IPS-NIHi7 (cell line): Measurements from ENCODE around the gene TNFRSF8.

Experiments
- DNase-seq: peaks from one replicate; pipeline ENCODE4 v3.0.0; 2012; ENCODE audit warnings: mixed read lengths; ENCODE audit errors: extremely low spot score

TNFRSF8 gene

DNA sequence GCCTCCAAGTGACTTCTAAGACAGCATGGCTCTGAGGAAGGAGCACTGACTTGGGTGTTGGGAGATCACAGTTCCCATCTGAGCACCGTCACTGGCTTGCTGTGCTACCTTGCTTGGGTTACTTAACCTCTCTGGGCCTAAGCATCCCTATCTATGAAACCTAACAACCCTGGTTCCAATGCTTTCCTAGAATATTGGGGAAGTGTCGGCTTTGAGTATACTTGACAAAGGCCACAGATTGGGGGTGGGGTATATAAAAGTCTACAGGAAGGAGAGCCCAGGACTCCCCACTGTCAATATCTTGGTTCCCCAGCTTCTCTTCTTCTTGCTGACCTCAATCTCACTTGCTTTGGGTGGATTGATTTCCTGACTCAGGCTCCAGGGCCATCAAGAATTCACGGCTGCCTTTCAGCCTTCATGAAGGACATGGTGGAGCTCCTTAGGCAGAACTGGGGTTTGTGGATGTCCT is 110.0 kb downstream of the TNFRSF8 start:
- no peak for DNase-seq

DNA sequence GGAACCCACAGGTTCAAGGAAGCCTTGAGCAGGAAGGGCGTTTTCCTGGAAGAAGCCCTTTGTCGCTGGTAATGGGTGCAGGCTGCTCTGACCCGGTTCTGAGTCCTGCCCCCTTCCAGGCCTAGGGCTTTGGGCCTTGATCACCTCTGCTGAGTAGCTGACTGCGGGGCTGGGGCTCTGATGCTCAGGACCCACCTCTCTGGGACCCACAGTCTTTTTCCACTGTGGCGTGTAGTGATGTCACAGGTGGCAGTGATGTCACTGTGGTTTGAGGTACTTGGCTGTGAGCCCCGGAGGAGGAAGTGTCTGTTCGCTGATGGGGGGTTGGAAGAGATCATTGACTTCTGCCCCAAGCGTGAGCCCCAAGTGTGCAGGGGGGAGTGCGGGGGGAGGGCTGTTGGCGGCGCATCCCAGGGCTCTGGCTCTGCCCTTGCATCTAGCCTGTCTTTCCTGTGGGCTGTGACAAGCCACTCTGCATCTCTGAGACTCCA is 110.6 kb downstream of the TNFRSF8 start:
- no peak for DNase-seq

DNA sequence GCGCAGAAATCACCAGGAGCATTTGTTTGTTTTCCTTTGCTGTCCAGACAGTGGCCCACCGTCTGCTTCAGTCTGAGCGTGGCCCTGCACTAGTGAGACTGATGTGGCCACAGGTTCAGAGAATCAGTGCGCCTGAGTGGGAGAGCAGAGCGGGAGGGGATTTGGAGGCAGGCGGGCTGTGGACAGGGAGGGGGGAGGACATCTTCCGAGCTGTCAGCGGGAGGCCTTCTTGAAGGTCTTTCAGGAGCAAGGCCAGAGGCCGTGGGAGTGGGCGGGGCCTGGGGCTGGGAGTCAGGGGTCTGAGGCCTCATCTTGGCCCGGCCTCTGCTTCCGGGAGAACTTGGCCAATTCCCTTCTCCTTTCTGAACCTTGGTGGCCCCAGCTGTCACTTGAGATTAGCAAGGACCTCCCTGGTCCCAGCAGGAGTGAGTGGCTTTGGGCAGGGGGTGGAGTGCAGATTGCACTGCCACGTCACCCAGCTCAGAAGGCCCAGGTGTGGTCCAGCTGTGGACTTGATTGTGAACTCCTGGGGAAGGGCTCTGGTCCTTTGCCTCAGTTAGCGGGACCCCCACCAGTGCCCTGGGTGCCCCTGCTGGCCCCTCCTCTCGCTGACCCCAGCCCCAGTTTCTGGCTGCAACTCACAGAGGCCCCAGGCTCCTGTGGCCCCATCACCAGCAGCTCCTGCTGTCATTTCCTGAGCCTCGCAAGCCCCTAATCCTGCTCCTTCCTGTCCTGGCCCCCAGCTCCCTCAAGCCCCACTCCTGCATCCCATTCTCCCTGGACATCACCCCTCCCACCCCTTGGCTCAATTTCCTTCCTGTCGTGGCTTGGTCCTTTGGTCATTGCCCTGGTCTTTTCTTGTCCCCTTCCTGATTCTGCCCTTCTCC is 112.1 kb downstream of the TNFRSF8 start:
- peak; percentile 64 for DNase-seq

DNA sequence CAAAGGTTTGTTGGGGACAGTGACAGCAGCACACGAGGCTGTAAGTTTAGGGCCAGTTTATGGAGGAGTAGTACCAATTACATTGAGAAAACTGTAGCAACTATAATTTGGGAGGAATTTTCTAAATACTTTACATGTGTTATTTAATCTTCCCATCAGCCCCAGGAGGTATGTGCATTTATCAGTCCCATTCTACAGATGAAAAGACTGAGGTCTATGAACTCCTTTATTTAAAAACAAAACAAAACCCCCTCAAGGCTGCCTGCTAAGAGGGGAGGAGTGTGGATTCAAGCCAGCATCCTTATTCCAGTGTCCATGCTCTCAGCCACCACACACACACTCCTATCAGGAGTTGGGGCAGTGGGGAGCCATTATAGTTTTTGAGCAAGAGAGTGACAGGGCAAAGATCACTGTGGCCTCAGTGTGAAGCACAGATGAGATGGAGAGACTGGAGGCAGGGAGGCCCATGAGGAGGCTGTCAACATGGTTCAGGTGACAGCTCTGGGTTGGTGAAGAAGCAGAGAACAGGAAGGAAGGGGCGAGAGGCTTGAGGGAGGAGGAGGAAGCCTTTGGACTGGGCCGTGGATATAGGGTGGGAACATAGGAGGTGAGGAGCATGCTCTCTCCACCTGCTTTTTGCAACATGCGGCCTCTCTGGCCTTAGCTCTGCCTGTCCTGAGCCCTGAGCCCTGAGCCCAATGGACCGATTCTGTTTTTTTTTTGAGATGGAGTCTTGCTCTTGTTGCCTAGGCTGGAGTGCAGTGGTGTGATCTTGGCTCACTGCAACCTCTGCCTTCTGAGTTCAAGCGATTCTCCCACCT is 113.4 kb downstream of the TNFRSF8 start:
- no peak for DNase-seq

DNA sequence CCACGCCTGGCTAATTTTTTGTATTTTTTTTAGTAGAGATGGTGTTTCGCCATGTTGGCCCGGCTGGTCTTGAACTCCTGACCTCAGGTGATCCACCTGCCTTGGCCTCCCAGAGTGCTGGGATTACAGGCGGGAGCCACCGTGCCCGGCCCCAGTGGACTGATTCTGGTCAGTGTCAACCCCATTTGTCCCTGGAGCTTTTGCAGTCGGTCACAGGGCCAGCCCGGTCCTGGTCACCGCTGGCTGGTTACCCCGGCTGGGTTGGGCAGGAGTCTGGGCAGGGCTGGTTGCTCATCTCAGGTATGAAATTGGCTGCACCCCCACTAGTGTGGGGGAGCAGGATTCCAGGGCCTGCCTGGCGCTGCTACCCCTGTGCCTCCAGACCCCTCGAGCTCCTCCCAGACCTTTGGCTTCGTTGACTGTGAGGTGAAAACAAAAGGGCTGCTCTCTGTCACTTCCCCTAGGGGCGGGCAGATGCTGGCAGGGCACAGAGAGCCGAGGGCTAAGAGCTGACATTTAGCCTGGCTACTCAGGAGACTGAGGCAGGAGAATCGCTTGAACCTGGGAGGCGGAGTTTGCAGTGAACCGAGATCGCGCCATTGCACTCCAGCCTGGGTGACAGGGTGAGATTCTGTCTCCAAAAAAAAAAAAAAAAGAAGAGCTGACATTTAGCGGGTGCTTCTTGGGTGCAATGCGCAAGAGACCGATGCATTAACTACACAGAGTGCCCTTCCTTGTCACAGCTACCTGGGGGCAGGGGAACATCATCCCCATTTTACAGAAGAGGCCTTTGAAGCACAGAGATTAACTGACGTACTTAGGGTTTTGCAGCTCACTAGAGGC is 114.3 kb downstream of the TNFRSF8 start:
- no peak for DNase-seq

DNA sequence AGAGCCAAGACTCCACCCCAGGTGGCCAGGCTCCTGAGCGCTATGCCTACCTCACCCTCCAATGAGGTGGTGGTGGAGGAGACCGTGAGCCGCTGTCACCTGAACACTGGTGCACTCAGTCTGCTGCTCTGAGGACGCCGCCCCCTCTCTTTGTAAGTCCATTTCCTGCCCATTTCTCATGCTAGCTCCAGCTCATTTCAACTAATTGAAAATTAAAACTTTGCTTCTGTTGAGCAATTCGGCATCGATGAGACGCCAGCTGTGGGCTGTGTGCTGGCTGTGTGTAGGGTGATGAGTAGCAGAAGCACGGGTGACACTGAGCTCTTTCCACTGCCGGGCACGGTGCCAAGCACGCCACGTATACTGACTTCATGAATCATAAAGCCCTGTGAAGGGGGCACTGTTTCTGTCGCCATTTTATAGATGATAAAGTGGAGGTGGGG is 114.9 kb downstream of the TNFRSF8 start:
- DNase-seq = no peak

DNA sequence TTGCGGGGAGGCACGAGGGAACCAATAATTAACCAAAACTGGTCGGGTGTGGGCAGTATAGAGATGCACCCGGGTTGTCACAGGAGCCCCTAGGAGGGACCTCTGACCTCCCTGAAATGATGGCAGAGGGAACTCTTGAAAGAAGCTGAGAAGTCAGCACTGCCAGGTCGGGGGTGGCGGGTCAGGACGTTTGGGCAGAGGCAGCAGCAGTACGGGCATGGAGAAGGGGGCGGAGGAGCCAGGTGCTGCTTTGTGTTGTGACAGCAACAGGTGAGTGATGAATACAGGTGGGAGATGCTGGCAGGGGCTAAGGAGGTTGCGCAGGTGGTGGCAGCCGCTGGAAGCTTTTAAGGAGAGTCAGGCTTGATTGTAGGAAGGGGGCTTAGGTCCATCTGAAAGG is 115.4 kb downstream of the TNFRSF8 start:
- no peak for DNase-seq

DNA sequence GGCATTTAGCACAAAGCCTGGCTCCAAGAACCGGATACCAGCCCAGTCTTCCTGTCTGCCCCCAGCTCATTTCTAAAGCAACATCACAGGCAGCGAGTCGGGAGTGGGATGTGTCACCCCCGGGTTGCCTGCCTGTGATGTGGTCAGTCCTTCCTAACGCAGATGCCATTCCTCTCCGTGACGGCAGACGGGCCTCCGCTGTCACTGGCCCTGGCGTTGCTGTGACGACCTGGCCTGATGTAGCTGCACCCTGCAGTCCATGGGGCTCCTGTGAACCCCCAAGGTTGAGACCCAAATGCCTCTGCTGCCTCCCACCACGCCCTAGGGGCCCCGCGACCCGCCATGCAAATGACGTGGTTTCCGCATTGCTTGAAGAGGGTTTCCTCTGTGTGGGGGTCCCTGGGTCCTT is 116.0 kb downstream of the TNFRSF8 start:
- no peak for DNase-seq

DNA sequence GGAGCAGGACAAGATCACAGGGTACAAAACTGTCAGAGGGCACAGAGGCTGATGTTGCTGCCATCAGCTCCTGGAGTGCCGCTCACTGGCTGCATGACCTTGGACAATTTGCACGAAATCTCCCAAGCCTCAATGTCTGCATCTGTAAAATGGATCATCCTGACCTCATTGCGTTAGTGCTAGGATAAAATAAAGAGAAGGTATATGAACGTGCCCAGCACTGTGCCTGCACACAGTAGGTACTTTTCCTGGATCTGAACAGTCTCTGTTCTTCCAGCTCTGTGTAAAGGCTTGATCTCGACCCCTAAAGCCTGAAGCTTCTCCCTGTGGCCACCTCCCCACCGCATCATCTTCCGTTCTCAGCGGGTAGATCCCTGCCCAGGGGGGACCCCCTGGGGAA is 116.6 kb downstream of the TNFRSF8 start:
- DNase-seq = no peak

DNA sequence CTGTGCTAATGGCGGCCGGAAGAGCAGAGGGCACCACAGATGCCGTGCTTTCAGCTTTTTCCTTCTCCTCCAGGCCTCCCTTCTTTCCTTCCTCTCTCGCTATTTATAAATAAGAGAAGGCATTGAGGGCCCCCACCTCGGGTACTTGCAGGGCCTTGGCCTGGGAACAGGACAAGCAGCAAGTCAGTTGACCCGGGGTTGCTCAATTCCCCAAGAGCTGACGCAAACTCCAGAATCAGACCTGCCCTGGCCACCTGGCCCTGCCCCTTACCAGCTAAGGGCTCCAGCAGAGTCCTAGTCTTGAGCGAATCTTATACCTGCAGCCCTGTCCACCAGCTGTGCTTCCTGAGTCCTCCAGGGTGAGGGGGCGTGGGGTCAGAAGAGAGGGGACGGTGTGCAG is 117.2 kb downstream of the TNFRSF8 start:
- DNase-seq = no peak

DNA sequence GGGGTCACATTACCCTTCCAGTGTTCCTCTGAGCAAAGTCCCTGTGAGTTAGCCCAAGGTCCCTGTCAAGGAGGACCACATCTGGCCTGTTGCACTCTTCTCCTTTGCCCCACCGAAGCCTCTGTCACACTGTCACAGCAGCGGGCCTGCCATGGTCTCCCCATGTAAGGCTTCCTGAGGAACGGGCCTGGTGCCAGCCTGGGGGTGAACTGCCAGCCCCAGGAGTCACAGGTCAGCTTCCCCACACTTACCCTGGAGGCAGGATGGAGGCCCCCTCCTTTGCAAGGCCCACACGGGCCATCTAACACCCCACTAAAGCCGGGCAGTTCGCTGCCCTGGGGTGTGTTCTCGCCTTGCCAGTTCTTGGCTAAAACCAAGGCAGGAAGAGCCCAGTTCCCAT is 117.8 kb downstream of the TNFRSF8 start:
- DNase-seq = no peak

DNA sequence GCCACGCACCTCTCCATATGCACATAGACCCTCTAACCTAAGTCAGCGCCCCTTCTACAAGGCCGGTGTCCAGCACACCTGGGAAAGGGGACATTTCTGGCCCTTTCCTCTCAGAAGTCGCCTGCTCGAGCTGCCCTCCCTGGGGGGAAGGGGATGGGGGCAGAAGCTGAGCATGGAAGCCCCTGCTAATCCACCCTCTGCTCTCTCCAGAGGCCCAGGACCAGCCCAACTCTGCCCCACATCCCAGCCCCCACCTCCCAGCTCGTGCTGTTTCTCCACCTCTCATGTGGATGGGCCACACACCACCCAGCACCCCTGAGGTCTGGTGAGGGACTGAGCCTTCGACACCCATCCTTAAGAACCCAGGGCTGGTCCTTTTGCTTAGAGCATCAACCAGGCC is 118.5 kb downstream of the TNFRSF8 start:
- DNase-seq = no peak

DNA sequence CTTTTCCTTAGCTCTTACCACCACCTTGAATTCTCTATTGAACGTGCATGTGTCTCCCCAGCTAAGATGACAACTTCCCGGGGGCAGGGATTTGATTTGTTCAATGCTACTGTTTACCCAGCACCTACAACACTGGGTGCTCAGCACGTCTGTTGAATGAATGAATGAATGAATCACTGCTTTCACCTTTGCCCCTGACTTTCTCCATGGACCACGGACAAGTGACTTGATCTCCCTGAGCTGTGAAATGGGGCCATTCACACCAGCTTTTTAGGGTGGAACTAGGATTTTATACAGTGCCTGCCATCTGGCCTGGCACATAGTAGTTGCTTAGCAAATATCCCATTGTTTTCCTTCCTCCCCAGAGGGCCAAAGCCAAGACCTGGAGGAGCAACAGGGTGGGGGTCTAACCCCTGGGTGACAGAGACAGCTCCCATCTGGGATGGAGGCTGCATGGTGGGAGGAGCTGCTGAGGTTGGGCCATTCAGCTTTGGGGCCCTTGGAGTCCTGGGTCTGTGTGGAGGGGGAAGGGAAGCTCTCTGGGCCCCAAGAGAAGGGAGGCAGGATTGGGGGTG is 119.4 kb downstream of the TNFRSF8 start:
- DNase-seq = no peak

DNA sequence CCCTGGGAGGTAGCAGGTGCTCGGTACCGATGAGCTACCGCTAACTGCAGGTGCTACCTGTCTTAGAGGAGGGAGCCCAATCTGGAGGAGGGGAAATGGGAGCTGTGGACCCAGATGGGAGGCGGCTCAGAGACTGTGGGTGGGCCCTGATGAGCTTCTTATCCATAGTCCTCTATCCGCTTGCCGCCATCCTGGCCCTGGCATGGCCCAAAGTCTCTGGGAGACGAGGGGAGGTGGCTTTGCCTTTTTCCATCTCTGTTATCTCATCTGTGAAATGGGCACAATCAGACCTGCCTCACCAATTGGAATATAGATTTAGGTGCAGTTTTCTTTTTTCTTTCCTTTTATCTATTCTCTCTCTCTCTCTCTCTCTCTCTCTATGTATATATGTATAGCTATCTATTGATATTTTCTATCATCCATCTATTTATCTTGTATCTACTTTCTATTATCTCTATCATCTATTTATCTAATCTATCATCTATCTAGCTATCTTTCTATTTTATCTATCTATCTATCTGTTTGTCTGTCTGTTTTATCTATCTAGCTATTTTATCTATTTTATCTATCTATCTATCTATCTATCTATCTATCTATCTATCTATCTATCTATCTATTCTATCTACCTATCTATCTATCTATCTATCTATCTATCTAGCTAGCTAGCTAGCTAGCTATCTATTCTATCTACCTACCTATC is 120.1 kb downstream of the TNFRSF8 start:
- no peak for DNase-seq

DNA sequence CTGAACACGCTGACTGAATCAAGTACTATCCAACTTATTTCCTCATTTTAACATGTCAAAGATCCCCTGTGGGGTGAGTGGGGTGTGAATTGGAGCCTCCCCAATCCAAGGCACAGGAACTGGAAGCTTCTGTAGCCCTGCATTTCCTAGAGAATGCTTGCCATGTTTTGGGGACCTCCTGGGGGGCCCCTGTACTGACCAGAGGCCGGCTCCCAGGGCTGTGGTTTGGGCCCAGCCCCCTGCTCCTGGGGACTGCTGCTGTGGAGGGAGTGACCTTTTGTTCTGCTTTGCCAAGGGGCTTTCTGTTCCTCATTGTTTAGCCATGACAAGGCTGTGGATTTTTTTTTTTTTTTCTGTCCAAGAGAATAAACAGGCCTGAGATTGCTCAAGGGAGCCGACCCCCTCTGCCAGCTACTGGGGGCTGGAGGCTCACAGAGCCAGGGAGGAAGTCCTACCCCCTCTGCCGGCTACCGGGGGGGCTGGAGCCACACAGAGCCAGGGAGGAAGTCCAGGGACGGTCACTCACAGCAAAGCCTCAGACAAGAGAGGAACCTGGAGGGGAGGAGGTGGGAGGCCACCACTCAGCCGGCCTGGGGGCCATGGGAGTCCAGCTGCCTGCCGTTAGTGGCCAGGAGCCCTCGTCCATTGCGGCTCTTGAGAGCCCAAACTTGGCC is 121.0 kb downstream of the TNFRSF8 start:
- peak; percentile 56 for DNase-seq

DNA sequence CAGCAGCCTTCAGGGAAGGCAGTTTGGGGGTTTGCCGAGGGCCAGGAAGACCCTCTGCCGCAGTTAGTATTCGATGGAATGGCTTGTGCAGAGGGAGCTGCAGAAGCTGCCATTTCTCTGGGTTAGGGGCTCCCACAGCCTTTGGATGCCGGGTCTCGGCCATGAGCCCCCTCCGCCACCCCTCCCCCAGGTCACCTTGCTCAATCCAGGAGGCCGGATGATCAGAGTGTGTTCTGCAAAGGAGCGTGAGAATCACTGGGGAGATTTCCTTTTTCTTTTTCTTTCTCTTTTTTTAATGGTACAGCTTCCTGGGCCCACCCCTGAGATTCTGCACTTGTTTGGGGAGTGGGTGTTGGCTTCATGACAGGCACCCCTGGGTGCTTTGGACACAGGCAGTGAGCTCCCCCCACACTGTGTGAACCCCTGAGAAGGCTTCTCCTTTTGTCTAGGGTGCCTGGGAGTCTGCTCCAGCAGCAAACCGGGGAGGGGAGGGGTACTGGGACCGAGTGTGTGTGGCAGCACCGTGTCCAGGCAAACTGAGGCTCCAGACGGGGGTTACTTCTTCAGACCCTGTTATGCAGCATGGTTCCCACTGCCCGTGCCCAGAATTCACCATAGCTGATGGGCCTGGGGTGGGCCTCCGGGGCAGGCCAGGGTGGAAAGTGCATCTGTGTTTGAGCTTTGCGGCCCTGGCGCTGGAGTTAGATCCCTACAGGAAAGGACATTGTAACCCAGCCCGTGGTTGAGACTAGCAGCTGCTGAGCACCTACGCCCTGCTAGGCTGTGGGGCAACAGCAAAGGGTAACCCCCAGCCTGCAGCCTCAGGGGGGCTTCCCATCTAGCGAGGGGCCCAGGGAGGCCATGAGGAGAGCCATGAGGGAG is 122.2 kb downstream of the TNFRSF8 start:
- DNase-seq = no peak

DNA sequence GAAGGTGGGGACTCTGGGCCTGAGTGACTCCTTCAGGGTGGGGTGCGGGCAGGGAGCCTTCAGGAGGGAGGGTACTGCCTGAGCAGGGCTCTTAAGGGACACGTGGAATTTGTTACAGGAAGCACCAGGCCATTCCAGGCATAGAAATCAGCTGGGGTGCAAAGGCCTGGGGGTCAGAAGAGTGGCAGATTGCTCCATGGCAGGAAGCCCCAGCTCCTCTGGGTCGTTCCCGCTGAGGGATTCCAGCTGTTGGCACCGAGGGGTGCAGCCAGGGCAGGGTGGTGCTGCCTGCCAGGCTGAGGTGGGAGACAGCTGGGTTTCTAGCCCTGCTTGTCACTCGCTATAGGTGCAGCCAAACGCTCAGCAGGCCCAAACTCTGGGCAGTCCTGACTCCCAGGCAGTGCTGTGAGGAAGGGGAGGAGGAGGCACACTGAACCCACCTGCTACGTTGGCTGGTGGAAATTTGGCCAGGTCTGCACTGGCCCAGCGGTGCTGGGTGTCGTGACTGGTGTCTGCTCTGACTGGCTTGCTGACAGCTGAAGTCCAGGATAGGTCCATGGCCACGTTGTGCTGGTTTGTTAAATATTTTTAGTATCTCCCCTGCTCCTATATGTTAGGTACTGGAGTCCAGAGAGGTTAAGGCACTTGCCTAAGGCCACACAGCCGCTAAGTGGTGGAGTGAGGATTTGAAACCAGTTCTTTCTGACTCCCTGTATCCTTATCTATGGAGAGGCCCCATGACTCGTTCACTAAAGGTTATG is 123.0 kb downstream of the TNFRSF8 start:
- DNase-seq = no peak

DNA sequence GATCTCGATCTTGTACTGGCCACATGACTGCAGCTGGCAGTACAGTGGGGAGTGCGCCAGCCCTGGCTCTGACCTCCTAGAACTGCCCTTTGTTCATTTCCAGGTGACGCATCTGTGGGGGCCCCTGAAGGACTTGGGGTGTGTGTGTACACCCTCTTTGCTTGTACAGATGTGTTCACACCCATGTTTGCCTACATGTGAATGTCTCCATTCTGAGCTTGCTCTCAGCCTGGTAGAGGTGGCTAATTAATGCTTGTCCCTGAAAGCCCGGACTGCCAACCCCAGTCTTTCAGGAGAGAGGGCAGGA is 123.5 kb downstream of the TNFRSF8 start:
- no peak for DNase-seq

DNA sequence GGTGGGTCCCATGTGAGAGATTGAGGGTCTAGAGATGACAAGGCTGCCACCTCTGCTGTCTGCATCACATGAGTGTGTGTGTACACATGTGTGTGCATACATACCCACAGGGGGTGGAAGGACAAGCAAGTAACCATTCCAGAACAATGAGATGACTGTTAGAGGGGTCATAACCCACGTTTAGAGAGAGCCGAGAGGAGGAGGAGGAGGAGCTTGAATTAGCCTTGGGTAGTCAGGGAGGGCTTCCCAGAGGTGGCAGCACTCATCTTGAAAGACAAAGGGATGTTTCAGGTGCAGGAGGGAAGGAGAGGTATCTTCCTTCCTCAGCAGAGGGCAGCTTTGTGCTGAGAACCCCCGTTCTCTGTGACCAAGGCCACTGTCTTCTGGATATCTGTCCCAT is 125.0 kb downstream of the TNFRSF8 start:
- peak; percentile 61 for DNase-seq
